Measurements from ENCODE around the gene RSPH10B2.

GRCh38 chr7:6709808-6710207, 44.1 kb upstream of the RSPH10B2 start:
- TF ChIP-seq EZH2 (IDR thresholded peaks at IDR 0.05; ENCODE audit: borderline replicate concordance, low read length) (no peak), CTCF (IDR thresholded peaks at IDR 0.05; ENCODE audit: low read length) (no peak)

All from OCI-LY1 (cell line).